Naive thymus-derived CD4-positive, alpha-beta T cell (primary cell): ENCODE data around the gene STUB1. TPM values are rescaled to one million over a fixed set of nuclear protein-coding genes. Genes with fewer than 3 reads are reported as not detected.

Experiments
- ATAC-seq: fragments of 150-1000 bp; cut with Tn5 transposase; 2 replicates; pipeline ENCODE4 v1.10.0; 2021; ENCODE audit warnings: mild to moderate bottlenecking, moderate library complexity
- CTCF ChIA-PET: fragments of 350-600 bp; sonication (Branson Sonifier 250); formaldehyde crosslinking; loops from one replicate; lab custom pipeline; 2021; ENCODE audit warnings: antibody characterized with exemption; lab: Charles Lee
- POLR2A ChIA-PET: fragments of 350-600 bp; sonication (Branson Sonifier 250); formaldehyde crosslinking; loops from one replicate; lab custom pipeline; 2021; ENCODE audit warnings: antibody characterized with exemption, inconsistent platforms; lab: Charles Lee
- DNase-seq, 9 donors: peaks; one replicate each; pipeline versions ENCODE4 v3.0.0 to v3.0.0-alpha.2; 2020 to 2022; ENCODE audit warnings: mixed read lengths in 1 of 9
- H3K27ac ChIP-seq: one replicate; pipeline ENCODE4 v1.7.0; 2013; ENCODE audit warnings: mild to moderate bottlenecking, low read depth, low read length, moderate library complexity
- H3K27me3 ChIP-seq, 2 donors: one replicate each; pipeline ENCODE4 v1.7.0; 2013; ENCODE audit warnings: low read length in 2 of 2, mild to moderate bottlenecking in 2 of 2, moderate library complexity in 2 of 2; ENCODE audit not compliant: control insufficient read depth in 2 of 2, insufficient read depth in 2 of 2
- H3K36me3 ChIP-seq, 3 experiments: 1 replicate in 2 of 3; 2 replicates in 1 of 3; pipeline ENCODE4 v1.7.0; 2013; ENCODE audit warnings: low read length in 3 of 3, mild to moderate bottlenecking in 3 of 3, moderate library complexity in 1 of 3; ENCODE audit not compliant: insufficient read depth in 3 of 3, control insufficient read depth in 2 of 3
- H3K4me1 ChIP-seq, 2 donors: one replicate each; pipeline ENCODE4 v1.7.0; 2013; ENCODE audit warnings: low read length in 2 of 2, mild to moderate bottlenecking in 2 of 2, moderate library complexity in 1 of 2; ENCODE audit not compliant: control insufficient read depth in 2 of 2, insufficient read depth in 2 of 2
- H3K4me3 ChIP-seq: 2 replicates; pipeline ENCODE4 v1.7.0; 2013; ENCODE audit warnings: mild to moderate bottlenecking, low read length
- H3K9me3 ChIP-seq, 3 experiments: 1 replicate in 2 of 3; 2 replicates in 1 of 3; pipeline ENCODE4 v1.7.0; 2013; ENCODE audit warnings: low read length in 3 of 3; ENCODE audit not compliant: control insufficient read depth in 2 of 3
- H3K27ac Mint-ChIP-seq, 9 donors: one replicate each; pipeline ENCODE4 v1.8.0; 2020 to 2022; ENCODE audit warnings: mixed read lengths in 9 of 9, mild to moderate bottlenecking in 8 of 9, moderate library complexity in 5 of 9, inconsistent platforms in 2 of 9
- H3K27me3 Mint-ChIP-seq, 5 donors: one replicate each; pipeline ENCODE4 v1.8.0; 2021 to 2022; ENCODE audit warnings: mixed read lengths in 5 of 5, mild to moderate bottlenecking in 1 of 5
- H3K36me3 Mint-ChIP-seq, 5 donors: one replicate each; pipeline ENCODE4 v1.8.0; 2020 to 2022; ENCODE audit warnings: mixed read lengths in 5 of 5, mild to moderate bottlenecking in 3 of 5, inconsistent platforms in 1 of 5
- H3K4me1 Mint-ChIP-seq, 7 donors: one replicate each; pipeline ENCODE4 v1.8.0; 2020 to 2022; ENCODE audit warnings: mixed read lengths in 7 of 7, mild to moderate bottlenecking in 3 of 7, inconsistent platforms in 1 of 7
- H3K4me3 Mint-ChIP-seq, 10 donors: one replicate each; pipeline ENCODE4 v1.8.0; 2020 to 2022; ENCODE audit warnings: mild to moderate bottlenecking in 10 of 10, mixed read lengths in 10 of 10, moderate library complexity in 6 of 10, inconsistent platforms in 2 of 10
- H3K9me3 Mint-ChIP-seq, 11 donors: one replicate each; pipeline ENCODE4 v1.8.0; 2020 to 2022; ENCODE audit warnings: mixed read lengths in 11 of 11, mild to moderate bottlenecking in 4 of 11, inconsistent platforms in 1 of 11, moderate library complexity in 1 of 11
- intact Hi-C, 2 donors: fragments of 100-400 bp; cut with micrococcal nuclease; formaldehyde crosslinking; loops; one replicate each; pipeline ENCODE4 v1.15.1; 2023
- polyA plus RNA-seq, 2 donors: library from polyadenylated mRNA; unstranded; fragments of 300-500 nt; fragmentation: Illumina TruSeq; gene quantifications; one replicate each; pipeline ENCODE4 v1.2.3, GENCODE V29; 2021
- total RNA-seq, 6 experiments: library from RNA in 5 of 6; stranded (reverse) in 5 of 6; gene quantifications; 1 replicate in 5 of 6; 2 replicates in 1 of 6; pipeline ENCODE4 v1.2.3 and lab custom pipeline; 2021 to 2026

The STUB1 gene
- total and polyA plus RNA-seq, 7 experiments from 2014 or later = 68.6 to 159 (median 90.6) TPM

DNA sequence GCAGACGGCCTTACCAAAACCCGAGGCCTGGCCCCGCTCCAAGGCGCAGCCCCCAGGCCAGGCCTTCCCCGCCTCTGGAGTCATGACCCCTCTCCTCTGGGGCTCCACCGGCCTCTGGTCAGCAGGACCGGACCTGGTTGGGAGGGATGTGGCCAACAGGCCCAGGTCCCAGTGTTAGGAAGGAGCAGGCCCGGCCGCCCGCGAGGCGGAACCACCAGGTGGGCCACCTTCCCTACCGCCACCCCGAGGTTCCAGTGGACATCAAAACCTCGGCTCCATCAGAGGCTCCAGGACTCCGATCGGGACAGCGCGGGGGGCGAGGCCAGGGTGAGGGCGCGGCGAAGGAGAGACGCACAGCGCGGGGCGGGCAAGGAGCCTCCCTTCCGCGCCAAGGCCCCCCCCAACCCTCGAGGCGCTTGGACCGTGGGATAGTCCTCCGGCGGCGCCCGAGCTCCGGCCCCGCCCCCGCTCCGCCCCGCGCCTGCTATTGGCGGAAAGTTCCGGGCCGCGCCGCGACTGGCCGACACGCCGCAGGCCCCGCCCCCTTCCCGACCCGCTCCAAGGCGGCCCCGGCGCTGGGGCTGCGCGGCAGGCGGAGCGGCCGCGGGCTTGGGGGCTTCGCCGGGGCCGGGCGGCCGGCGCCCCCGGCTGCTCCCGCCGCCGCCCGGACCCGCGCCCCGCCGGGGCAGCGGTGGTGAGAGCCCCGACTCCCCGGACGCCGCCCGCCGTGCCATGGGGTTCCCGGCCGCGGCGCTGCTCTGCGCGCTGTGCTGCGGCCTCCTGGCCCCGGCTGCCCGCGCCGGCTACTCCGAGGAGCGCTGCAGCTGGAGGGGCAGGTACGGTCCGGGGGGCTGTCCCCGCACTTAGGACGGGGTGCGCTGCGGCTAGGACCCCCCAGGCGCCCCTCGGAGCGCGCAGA lies 34.6 kb downstream of the STUB1 start, which contains the start of gene METRN:
METRN (plus strand) TSS at position 561 of the 919 bp plus-strand sequence; CDS start at position 733, 172 bp downstream.
- H3K27ac ChIP-seq = no peak within 1 kb of the TSS
- peaks cover 0 to 28% (median 5%) of the 10 kb centered on the region in 5 donors for H3K27me3 Mint-ChIP-seq
- ChIA-PET POLR2A (interaction anchor here (0.6 to 1.7 kb wide), 7 partner anchors 19 to 74 kb away, joined by 3 to 7 read pairs (median 4); partner anchors contain the start of genes CHTF18 and WDR24), CTCF (interaction anchor here (0.7 kb wide), 1 partner anchor 18 kb away, joined by 3 read pairs; no protein-coding TSS in a partner anchor)
- H3K4me1 Mint-ChIP-seq = peaks cover 0 to 17% (median 12%) of the 10 kb centered on the region in 7 donors
- no peaks in the 10 kb centered on the region for H3K36me3 Mint-ChIP-seq
- H3K27me3 ChIP-seq = peaks cover 0 to 4% of the 10 kb centered on the region in 2 donors
- no peaks in the 10 kb centered on the region for H3K9me3 ChIP-seq
- ATAC-seq (peak; percentile 95), DNase-seq (peak; percentile 67 to 97 (median 82))
- H3K36me3 ChIP-seq = no peaks in the 10 kb centered on the region
- H3K9me3 Mint-ChIP-seq = no peaks in the 10 kb centered on the region
- intact Hi-C loops = loop anchor here in 1 of 2 donors (1.0 to 10.0 kb wide), 4 partner anchors 12 to 260 kb away; partner anchors contain the start of genes HAGHL and LMF1
- peak within 1 kb of the TSS in 1 of 9 donors; percentile 11 for H3K27ac Mint-ChIP-seq
- peaks cover 5 to 7% of the 10 kb centered on the region in 2 donors for H3K4me1 ChIP-seq
- H3K4me3 Mint-ChIP-seq = peak within 1 kb of the TSS in 9 of 10 donors; percentile 27 to 81 (median 61)
- H3K4me3 ChIP-seq = peak within 1 kb of the TSS; percentile 30

DNA sequence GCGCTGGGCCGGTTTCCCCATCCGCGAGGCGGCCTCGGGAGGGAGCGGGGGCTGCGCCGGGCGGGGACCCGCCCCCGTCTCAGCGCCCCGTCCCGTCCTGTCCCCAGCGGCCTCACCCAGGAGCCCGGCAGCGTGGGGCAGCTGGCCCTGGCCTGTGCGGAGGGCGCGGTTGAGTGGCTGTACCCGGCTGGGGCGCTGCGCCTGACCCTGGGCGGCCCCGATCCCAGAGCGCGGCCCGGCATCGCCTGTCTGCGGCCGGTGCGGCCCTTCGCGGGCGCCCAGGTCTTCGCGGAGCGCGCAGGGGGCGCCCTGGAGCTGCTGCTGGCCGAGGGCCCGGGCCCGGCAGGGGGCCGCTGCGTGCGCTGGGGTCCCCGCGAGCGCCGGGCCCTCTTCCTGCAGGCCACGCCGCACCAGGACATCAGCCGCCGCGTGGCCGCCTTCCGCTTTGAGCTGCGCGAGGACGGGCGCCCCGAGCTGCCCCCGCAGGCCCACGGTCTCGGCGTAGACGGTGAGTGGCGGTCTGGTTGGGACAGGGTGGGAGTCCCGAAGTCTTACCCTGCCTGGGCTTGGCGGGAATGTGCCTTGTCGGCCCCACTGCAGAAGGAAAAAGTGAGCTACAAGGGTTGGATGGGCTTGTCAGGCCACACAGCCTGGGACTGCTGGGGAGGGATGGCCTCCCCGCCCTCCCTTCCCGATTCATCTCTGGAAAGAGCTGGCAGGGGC lies 35.4 kb downstream of the STUB1 start:
- Histone ChIP-seq H3K4me3 (peak overlapping the region; percentile 30), H3K27me3 (peaks cover 0 to 4% of the 10 kb centered on the region in 2 donors), H3K36me3 (no peaks in the 10 kb centered on the region), H3K9me3 (no peaks in the 10 kb centered on the region), H3K27ac (no peak overlapping the region), H3K4me1 (peaks cover 13% of the 10 kb centered on the region in 2 donors)
- no peak overlapping the region for H3K27ac Mint-ChIP-seq
- intact Hi-C loops = loop anchor here in 1 of 2 donors (1.0 to 10.0 kb wide), 3 partner anchors 12 to 259 kb away; partner anchors contain the start of genes HAGHL and LMF1
- H3K4me1 Mint-ChIP-seq = peaks cover 0 to 24% (median 17%) of the 10 kb centered on the region in 7 donors
- ChIA-PET POLR2A (interaction anchor here (0.6 to 1.5 kb wide), 8 partner anchors 12 to 1499 kb away, joined by 3 to 7 read pairs (median 3); partner anchors contain the start of genes CIAO3, HAGHL, PGP and WDR24), CTCF (interaction anchor here (0.6 to 0.7 kb wide), 2 partner anchors 17 to 21 kb away, joined by 3 read pairs; no protein-coding TSS in a partner anchor)
- DNase-seq (peak in 1 of 9 donors; percentile 53), ATAC-seq (peak; percentile 2)
- H3K4me3 Mint-ChIP-seq = peak overlapping the region in 9 of 10 donors; percentile 27 to 81 (median 61)
- no peaks in the 10 kb centered on the region for H3K9me3 Mint-ChIP-seq
- no peaks in the 10 kb centered on the region for H3K36me3 Mint-ChIP-seq
- peaks cover 0 to 31% (median 4%) of the 10 kb centered on the region in 5 donors for H3K27me3 Mint-ChIP-seq

GRCh38 chr16:716200-716568 lies 36.0 kb downstream of the STUB1 start:
- DNase-seq (no peak), ATAC-seq (no peak)
- H3K27ac ChIP-seq = no peak overlapping the region
- peaks cover 0 to 24% (median 17%) of the 10 kb centered on the region in 7 donors for H3K4me1 Mint-ChIP-seq
- CTCF ChIA-PET = interaction anchor here (0.6 to 0.9 kb wide), 2 partner anchors 20 to 68 kb away, joined by 3 read pairs; no protein-coding TSS in a partner anchor
- H3K36me3 Mint-ChIP-seq = no peaks in the 10 kb centered on the region
- H3K27me3 ChIP-seq = peaks cover 0 to 3% of the 10 kb centered on the region in 2 donors
- H3K27ac Mint-ChIP-seq = peak overlapping the region in 1 of 9 donors; percentile 82
- POLR2A ChIA-PET = interaction anchor here (0.9 to 1.5 kb wide), 6 partner anchors 11 to 1499 kb away, joined by 3 to 7 read pairs (median 4); partner anchors contain the start of genes CIAO3, HAGHL, PGP and WDR24
- H3K9me3 ChIP-seq = no peaks in the 10 kb centered on the region
- H3K4me3 ChIP-seq = no peak overlapping the region
- H3K4me1 ChIP-seq = peaks cover 13 to 16% of the 10 kb centered on the region in 2 donors
- no peaks in the 10 kb centered on the region for H3K36me3 ChIP-seq
- peak overlapping the region; percentile 27 to 81 (median 56) for H3K4me3 Mint-ChIP-seq
- intact Hi-C loops = loop anchor here in 1 of 2 donors (10.0 kb wide), 1 partner anchor 259 kb away; the partner anchor contains the start of gene LMF1
- H3K9me3 Mint-ChIP-seq = no peaks in the 10 kb centered on the region
- H3K27me3 Mint-ChIP-seq = peaks cover 0 to 31% (median 4%) of the 10 kb centered on the region in 5 donors

DNA sequence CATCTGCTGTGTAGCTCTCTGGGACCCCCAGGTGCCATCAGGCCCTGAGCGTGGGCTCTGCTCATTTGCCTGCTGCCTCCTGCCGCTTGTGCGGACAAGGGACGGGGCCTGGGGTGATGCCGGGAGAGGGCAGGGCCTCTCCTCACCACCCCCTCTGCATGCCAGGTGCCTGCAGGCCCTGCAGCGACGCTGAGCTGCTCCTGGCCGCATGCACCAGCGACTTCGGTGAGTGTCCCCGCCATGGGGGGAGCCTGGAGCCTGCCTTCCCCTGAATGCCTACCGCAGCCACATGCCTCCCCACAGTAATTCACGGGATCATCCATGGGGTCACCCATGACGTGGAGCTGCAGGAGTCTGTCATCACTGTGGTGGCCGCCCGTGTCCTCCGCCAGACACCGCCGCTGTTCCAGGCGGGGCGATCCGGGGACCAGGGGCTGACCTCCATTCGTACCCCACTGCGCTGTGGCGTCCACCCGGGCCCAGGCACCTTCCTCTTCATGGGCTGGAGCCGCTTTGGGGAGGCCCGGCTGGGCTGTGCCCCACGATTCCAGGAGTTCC lies 36.6 kb downstream of the STUB1 start:
- Mint-ChIP-seq H3K4me3 (peak overlapping the region in 5 of 10 donors; percentile 44 to 70 (median 51)), H3K36me3 (no peaks in the 10 kb centered on the region), H3K27me3 (peaks cover 0 to 31% (median 4%) of the 10 kb centered on the region in 5 donors), H3K27ac (no peak overlapping the region), H3K9me3 (no peaks in the 10 kb centered on the region), H3K4me1 (peaks cover 0 to 24% (median 17%) of the 10 kb centered on the region in 7 donors)
- Histone ChIP-seq H3K36me3 (no peaks in the 10 kb centered on the region), H3K4me1 (peaks cover 17 to 20% of the 10 kb centered on the region in 2 donors), H3K9me3 (no peaks in the 10 kb centered on the region), H3K27me3 (no peaks in the 10 kb centered on the region), H3K27ac (no peak overlapping the region), H3K4me3 (no peak overlapping the region)
- intact Hi-C loops = loop anchor here in 1 of 2 donors (10.0 kb wide), 1 partner anchor 258 kb away; the partner anchor contains the start of gene LMF1
- DNase-seq = no peak
- ChIA-PET CTCF (interaction anchor here (0.9 kb wide), 3 partner anchors 9 to 68 kb away, joined by 3 read pairs; partner anchors contain the start of gene CCDC78), POLR2A (interaction anchor here (0.6 to 1.5 kb wide), 4 partner anchors 13 to 1498 kb away, joined by 3 to 7 read pairs (median 4); partner anchors contain the start of gene PGP)
- no peak for ATAC-seq

- Mint-ChIP-seq H3K27ac (no peak overlapping the region), H3K4me3 (no peak overlapping the region), H3K9me3 (no peaks in the 10 kb centered on the region), H3K27me3 (peaks cover 0 to 30% (median 3%) of the 10 kb centered on the region in 5 donors), H3K36me3 (no peaks in the 10 kb centered on the region), H3K4me1 (peaks cover 0 to 27% (median 18%) of the 10 kb centered on the region in 7 donors)
- no peak for DNase-seq
- Histone ChIP-seq H3K27ac (no peak overlapping the region), H3K9me3 (no peaks in the 10 kb centered on the region), H3K4me3 (no peak overlapping the region), H3K27me3 (no peaks in the 10 kb centered on the region), H3K4me1 (peaks cover 17 to 25% of the 10 kb centered on the region in 2 donors), H3K36me3 (no peaks in the 10 kb centered on the region)
- ATAC-seq = no peak
- ChIA-PET CTCF (interaction anchor here (0.9 kb wide), 2 partner anchors 8 to 15 kb away, joined by 3 read pairs; partner anchors contain the start of gene CCDC78), POLR2A (interaction anchor here (0.6 kb wide), 2 partner anchors 12 kb away, joined by 3 read pairs; no protein-coding TSS in a partner anchor)
- intact Hi-C loops = loop anchor here in 1 of 2 donors (10.0 kb wide), 1 partner anchor 257 kb away; the partner anchor contains the start of gene LMF1
Observed at GRCh38 chr16:717450-718245, 37.4 kb downstream of the STUB1 start.
